ENCODE data around the gene RAB13.
A peak's percentile ranks its signal among the peaks of the same experiment; 100 is the strongest.
"Not testable (repeated sequence)": the region's sequence is repeated elsewhere in the genome, so short reads cannot be mapped to it uniquely, and the experiment has no call there.

Gene RAB13

DNA sequence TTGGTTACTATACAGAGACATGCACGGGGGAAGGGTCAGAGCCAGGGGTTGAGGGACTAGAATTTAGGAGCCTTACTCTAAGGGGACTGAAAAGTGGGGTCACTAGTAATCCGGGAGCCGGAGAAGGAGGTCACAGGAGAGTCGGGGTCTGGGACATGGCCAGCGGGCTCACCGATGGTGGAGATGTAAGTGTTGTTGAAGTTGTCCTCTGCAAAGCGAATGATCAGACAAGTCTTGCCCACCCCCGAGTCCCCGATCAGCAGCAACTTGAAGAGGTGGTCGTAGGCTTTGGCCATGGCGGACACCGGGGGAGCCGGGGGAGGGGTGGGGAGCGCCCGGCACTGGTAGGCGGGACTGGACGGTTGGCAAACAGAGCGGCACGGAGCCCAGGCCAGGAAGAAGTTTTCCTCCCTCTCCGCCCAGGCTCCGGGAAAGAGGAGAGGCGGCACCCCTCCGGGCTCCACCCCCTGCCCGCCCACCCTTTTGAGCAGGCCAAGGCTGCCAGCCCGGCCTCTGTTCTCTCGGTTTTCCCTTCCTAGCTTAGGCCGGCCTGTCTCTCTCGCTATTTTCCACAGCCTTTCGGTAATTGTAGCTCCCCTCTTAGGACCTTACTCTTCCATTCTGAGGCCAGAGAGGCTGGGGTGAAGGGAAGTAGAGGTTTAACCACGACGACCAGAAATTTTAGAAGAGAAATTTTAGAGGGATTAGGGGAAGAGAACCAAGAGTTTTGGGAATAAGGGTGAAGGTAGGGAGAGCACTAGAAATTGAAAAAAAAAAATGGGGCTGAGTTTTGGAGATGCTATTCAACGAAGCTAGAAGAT is at the start of gene RAB13:
Gene RAB13, minus strand, starts transcription at position 399 of the 821 bp plus-strand sequence. Its CDS starts 103 bp downstream, at position 296.
- DNase-seq: no peak

GRCh38 chr1:154033697-154034096 is 47.6 kb upstream of the RAB13 start:
- not testable (repeated sequence) for DNase-seq

DNA sequence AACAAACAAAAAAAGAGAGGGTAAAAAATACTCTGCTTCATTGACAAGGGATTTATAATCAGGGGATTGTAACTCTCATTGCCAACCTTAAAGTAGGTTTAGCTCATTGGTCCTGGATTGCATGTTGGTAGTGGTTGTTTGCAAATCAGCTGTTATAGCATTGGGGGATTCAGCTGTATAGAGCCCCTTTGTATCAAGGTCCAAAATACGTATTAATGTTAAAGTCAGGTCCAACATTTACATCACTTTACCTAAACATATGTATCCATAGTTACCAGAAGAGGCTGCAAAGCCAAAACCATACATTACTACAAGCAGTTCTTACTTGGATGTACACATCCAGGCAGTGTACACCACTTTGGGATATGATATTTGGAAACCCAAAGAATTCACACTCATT is 33.8 kb upstream of the RAB13 start:
- no peak for DNase-seq

- DNase-seq: no peak
Measured at GRCh38 chr1:154019269-154019668, 33.1 kb upstream of the RAB13 start.

GRCh38 chr1:154014154-154014907 is 28.2 kb upstream of the RAB13 start:
- DNase-seq: no peak

GRCh38 chr1:154012543-154012942 is 26.4 kb upstream of the RAB13 start:
- not testable (repeated sequence) for DNase-seq

GRCh38 chr1:154012129-154012528 is 26.0 kb upstream of the RAB13 start:
- no peak for DNase-seq

DNA sequence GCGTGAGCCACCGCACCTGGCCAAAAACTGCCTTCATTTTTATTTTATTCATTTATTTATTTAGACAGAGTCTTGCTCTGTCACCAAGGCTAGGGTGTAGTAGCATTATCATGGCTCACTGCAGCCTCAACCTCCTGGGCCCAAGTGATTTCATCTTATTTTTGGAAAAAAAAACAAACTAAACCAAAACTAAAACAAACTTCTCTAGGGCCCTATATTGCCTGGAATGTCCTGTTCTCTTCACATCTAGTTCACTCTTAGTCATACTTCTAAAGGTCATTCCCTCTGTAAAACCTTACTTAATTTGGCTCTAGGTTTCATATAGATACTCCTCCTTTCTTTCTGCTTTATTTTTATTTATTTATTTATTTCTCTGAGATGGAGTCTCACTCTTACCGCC is 20.0 kb upstream of the RAB13 start:
- no peak for DNase-seq

DNA sequence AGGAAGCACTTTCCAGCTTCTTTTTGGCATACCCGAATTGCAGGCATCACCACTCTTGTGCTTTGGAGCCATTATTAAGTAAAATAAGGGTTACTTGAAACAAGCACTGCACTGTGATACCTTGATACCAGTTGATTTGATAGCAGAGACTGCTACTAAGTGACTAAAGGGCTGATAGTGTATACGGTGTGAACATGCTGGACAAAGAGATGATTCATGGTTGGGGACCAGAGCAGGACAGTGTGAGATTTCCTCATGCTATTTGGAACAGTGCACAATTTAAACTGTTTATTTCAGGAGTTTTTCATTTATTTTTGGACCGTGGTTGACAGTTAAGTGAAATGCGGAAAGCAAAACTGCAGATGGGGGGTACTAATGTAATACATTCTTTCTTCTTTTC is 14.3 kb upstream of the RAB13 start:
- DNase-seq: no peak

GRCh38 chr1:153996882-153997281 is 10.7 kb upstream of the RAB13 start:
- not testable (repeated sequence) for DNase-seq

- no peak for DNase-seq
Measured at GRCh38 chr1:153995640-153996039, 9.5 kb upstream of the RAB13 start.

GRCh38 chr1:153995202-153995601 is 9.1 kb upstream of the RAB13 start:
- no peak for DNase-seq

GRCh38 chr1:153991806-153992205 is 5.7 kb upstream of the RAB13 start:
- DNase-seq: no peak

DNA sequence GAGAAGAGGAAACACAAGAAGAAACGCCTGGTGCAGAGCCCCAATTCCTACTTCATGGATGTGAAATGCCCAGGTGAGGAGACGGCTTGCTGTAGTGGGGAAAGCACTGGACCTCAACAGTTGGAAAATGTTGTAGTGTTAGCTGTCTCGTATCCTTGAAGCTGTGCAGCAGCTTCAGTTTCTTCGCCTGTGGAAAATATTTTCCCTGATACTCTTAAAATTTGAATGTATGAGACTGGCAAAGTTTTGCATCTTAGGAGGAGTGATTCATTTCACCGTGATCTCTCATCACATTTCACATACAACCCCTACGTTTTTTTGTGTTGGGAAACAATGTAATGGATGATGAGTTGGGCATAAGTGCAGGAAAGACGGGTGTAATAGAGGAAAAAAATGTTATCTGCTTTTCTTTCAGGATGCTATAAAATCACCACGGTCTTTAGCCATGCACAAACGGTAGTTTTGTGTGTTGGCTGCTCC is 5.1 kb upstream of the RAB13 start:
- no peak for DNase-seq

GRCh38 chr1:153990468-153991150 is 4.5 kb upstream of the RAB13 start, which contains the start of gene RPS27:
Gene RPS27 (plus strand): TSS chr1:153990762. CDS start chr1:153990797, 35 bp downstream.
- DNase-seq: peak; percentile 95 to 96

GRCh38 chr1:153987621-153988020 is 1.5 kb upstream of the RAB13 start:
- no peak for DNase-seq

DNA sequence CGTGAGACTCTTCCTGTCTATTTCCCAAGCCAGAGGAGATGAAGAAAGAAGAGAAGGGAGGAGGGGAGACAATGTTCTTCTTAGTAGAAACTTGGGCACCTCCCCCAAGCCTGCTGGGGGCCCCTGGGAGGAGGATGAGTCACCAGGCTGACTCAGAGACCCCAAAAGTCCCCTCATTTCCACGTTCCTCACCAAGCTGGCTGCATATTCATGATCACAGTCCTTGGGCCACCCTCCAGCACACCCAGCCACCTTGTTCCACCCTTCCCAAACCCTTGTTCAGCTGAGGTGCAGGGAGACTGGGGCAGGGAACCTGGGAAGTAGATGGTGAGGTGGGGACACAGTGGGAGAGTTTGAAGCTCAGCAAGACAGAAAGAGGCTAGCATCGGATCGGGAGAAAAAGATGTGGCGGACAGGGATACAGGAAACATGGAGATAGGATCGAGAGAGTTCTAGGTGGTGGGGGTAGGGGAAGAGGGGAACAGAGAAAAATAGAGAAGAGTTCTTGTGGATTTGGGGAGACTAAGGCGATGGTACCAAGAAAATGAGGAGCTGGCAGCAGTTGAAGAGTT is 712 bp downstream of the RAB13 start:
- no peak for DNase-seq

GRCh38 chr1:153984123-153984894 is 1.8 kb downstream of the RAB13 start:
- DNase-seq: no peak

- not testable (repeated sequence) for DNase-seq
Measured at GRCh38 chr1:153981735-153982134, 4.4 kb downstream of the RAB13 start.

DNA sequence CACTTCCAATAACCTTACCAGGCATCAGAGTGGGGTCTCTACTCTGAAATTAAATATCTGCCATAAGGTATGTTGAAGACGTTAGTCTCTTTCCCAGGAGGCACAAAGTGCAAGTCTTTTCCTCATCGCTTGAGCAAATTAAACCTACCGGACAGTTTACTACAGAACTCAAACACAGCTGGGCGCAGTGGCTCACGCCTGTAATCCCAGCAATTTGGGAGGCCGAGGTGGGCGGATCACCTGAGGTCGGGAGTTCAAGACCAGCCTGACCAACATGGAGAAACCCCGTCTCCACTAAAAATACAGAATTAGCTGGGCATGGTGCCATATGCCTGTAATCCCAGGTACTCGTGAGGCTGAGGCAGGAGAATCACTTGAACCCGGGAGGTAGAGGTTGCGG is 7.0 kb downstream of the RAB13 start:
- not testable (repeated sequence) for DNase-seq

DNA sequence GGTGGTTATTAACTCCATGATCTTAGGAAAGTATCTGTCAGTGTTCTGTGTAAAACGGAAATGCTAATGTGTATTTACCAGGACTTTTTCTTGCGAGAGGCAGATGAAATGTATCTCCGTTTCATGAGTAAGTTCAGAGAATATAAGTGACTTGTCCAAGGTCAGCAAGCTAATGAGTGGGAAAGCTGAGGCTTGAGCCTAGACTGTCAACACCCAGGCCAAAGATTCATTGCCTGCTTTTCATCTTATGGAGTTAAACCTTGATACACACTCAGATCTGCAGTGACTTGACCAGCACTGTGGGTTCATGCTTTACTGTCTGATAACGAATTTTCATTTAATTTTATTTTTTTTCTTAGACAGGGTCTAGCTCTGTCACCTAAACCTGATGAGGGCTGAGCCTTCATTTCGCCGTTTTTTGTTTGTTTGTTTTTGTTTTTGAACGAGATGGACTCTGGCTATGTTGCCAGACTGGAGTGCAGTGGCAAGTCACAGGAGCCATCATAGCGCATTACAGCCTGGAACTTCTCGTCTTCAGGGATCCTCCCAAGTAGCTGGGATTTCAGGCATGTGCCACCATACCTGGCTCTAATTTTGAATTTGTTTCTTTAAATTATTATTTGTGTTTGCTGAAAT is 7.7 kb downstream of the RAB13 start:
- DNase-seq: no peak
